HG03139 (cell line): ENCODE results near the gene DCST2.
"Not testable (repeated sequence)": the region's sequence is repeated elsewhere in the genome, so short reads cannot be mapped to it uniquely, and the experiment has no call there.

Source experiments
- ATAC-seq: cut with Tn5 transposase; IDR thresholded peaks from one replicate; pipeline ENCODE4 v1.9.1; 2021; ENCODE audit not compliant: unreplicated experiment

Gene DCST2

GRCh38 chr1:154982897-154983648 is 50.5 kb downstream of the DCST2 start, which contains the start of gene FLAD1:
Gene FLAD1 (plus strand): TSS chr1:154983344. CDS start chr1:154983695, 351 bp downstream.
- ATAC-seq, result peak; percentile 96

DNA sequence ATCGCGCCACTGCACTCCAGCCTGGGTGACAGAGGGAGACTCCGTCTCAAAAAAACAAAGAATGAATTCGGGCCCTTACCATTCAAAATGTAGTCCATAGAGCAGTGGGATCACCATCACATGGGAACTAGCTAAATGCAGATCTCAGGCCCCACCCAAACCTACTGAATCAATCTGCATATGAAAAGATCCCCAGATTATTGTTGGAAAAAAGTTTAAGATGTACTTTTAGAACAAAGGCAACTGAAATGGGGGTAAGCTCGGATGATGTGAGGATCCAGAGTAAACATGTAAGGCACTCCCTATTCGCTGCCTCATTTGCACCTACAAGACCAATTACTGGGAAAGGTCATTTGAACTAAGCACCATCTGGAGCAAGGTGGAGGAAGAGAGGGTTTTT is 51.2 kb downstream of the DCST2 start:
- ATAC-seq, result no peak

DNA sequence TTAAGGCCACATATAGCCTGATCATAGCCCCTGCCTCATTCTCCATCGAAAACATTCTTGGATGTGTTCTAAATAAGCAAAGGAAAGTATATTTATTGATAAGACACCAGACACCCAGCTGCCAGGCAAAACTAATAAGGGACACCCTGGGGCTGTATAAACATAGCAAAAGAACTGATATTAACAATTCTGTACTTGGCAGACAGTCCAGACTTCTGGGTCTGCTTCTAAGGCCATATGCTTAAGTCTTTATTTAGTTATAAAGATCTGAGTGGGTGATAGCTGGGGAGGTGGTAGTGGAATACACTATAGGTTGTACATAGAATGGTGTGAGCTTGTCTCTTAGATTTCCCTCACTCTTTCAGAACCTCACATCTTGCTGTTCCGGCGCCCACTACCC is 55.2 kb downstream of the DCST2 start:
- no peak for ATAC-seq

- ATAC-seq, result not testable (repeated sequence)
Measured at GRCh38 chr1:154977762-154978161, 55.8 kb downstream of the DCST2 start.

GRCh38 chr1:154975409-154976059 is 58.0 kb downstream of the DCST2 start:
- ATAC-seq, result no peak

GRCh38 chr1:154974808-154975408 is 58.7 kb downstream of the DCST2 start:
- ATAC-seq, result peak; percentile 33

DNA sequence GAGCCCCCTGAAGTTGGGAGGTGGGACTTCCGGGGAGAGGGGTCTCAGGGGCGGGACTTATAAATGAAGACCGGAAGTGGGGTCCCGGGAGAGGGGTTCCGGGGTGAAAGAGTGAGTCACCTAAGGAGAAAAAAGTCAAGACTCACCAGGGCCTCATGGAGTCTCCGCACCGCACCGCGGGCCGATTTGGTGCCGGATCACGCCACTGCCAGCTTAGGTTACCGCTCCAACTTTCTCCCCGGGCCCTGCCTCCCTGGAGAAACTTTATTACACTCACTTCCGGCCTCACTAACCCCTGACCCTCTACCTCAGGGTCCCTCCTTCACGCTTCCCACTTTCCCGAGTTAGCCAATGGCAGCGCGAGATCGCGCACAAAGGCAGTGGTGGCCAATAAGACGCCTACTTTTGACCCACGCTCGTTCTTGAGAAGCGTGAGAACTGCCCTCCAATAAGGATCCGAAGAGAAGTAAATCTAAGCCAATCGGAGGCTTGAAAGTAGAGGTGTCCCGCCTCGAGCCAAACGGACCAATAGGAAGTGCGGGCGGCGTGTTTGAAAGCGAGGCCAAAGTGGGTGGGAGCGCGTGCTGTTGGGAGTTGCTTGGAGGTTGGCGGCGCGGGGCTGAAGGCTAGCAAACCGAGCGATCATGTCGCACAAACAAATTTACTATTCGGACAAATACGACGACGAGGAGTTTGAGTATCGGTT is 59.3 kb downstream of the DCST2 start, which contains the start of gene CKS1B:
Gene CKS1B, plus strand, starts transcription at position 580 of the 706 bp plus-strand sequence. Its CDS starts 65 bp downstream, at position 645.
- peak; percentile 78 for ATAC-seq

- ATAC-seq, result peak; percentile 13
Measured at GRCh38 chr1:154973344-154974101, 60.1 kb downstream of the DCST2 start.

GRCh38 chr1:154972517-154973343 is 60.9 kb downstream of the DCST2 start:
- ATAC-seq, result no peak

DNA sequence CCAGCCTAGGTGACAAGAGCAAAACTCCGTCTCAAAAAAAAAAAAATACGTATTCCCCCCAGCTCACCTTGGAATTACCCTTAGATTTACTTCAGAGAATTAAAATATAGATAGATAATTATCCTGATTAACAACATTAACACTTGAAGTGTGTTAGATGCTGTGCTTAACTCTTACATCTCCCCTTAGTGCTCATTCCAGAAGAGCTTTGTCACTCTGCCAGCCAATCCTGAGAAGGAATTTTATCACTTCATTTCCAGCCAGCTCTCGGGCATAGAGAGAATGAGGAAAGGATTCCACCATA is 61.4 kb downstream of the DCST2 start:
- ATAC-seq, result no peak

DNA sequence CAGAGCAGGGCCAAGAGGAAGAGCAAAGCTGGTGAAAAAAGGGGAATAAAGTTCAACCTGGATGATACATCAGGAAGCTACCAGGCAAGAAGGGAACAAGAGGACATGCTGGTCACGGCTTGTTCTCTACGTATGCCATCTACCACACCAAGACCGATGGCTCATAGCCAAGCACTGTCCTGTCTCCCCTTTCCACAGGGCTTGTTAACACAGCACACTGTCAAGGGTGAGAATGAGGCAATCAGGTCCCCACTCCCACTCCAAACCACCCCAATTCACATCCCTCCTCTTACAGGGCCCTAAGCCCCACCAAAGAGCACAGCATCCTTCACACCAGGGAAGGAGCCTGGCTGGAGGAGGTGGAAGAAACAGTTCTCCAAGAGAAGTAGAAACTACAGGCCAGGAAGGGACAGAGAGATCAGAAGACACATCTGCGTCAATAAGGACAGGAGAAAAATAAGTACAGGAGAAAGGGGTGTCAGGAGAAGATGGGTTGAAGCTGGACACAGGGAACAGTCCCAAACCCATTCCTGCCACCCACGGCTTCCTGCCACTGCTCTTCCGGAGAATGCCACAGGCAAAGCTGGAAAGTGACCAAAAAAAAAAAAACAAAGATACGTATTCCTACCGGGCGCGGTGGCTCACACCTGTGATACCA is 62.1 kb downstream of the DCST2 start:
- no peak for ATAC-seq

DNA sequence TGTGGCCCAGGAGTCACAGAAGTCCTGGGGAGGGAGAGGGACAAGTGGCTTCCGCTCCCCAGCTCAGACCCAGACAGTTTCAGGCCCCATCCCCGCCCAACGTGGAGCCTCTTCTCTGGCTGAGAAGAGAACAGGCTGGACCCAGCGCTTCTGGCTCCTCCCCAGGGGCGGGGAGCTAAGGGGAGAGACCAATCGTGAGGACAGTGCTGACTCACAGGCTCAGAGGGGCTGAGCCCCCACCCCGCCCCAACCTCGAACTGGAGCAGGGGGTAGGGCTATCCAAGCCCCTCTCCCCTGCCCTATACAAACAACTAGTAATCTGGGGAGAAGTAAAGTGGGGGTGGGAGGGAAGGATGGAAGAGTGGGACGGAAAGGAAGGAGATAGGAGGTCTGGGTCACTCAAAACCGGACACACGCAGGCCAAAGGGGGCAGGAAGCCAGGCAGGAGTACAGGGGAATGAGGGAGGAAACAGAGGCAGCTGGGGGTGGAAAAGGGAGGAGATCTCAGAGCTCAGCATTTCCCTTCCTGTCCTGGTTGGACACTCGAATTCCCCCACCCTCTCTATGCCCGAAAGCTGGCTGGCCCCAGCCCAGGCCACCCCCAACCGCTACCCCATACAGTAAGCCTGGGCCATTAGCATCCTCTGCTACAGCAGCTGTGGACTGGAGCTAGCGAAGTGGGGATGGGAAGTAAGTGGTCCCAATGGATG is 62.8 kb downstream of the DCST2 start, which contains the start of gene SHC1:
Gene SHC1, minus strand, starts transcription at position 117 of the 710 bp plus-strand sequence. CDS start 221 bp downstream, outside the sequence.
- ATAC-seq, result no peak

- ATAC-seq, result no peak
Measured at GRCh38 chr1:154969860-154970452, 63.6 kb downstream of the DCST2 start.

- no peak for ATAC-seq
Measured at GRCh38 chr1:154969246-154969645, 64.3 kb downstream of the DCST2 start.

DNA sequence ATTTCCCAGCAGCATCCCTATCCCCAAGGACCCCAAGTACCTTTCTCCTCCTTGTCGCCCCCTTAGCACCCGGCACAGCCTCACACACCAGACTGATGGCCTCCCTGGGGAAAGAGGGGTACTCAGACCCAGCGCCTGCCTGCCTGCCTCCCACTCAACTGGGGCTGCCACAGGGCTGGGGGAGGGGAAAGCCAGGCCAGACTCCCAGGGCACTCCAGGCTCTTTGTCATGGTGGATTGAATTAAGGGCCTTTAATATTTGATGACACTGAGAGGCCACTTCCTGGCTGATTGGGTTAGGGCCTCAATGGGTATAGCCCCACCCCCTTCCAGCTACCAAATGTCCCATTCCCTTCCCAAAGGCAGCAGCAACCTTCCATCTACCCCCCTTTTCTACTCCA is 64.8 kb downstream of the DCST2 start:
- ATAC-seq, result no peak
